AG09309 (cell line): ENCODE results near the gene PRRT2.
"Not testable (repeated sequence)": the region's sequence is repeated elsewhere in the genome, so short reads cannot be mapped to it uniquely, and the experiment has no call there.

ENCODE experiments used
- DNase-seq: peaks from one replicate; pipeline ENCODE4 v3.0.0-alpha.2; 2010; ENCODE audit warnings: low read depth
- H3K4me3 ChIP-seq: 2 replicates; pipeline ENCODE4 v1.5.1; 2011; ENCODE audit warnings: mild to moderate bottlenecking, low read depth, low read length, moderate library complexity; ENCODE audit not compliant: control insufficient read depth
- TF ChIP-seq, protein P1 (sequence below): IDR thresholded peaks from 2 replicates; pipeline ENCODE4 v1.5.1; 2011; ENCODE audit warnings: mild to moderate bottlenecking, low read depth, low read length, inconsistent platforms; ENCODE audit not compliant: insufficient read depth, control insufficient read depth; ENCODE audit errors: missing control alignments

The PRRT2 gene

DNA sequence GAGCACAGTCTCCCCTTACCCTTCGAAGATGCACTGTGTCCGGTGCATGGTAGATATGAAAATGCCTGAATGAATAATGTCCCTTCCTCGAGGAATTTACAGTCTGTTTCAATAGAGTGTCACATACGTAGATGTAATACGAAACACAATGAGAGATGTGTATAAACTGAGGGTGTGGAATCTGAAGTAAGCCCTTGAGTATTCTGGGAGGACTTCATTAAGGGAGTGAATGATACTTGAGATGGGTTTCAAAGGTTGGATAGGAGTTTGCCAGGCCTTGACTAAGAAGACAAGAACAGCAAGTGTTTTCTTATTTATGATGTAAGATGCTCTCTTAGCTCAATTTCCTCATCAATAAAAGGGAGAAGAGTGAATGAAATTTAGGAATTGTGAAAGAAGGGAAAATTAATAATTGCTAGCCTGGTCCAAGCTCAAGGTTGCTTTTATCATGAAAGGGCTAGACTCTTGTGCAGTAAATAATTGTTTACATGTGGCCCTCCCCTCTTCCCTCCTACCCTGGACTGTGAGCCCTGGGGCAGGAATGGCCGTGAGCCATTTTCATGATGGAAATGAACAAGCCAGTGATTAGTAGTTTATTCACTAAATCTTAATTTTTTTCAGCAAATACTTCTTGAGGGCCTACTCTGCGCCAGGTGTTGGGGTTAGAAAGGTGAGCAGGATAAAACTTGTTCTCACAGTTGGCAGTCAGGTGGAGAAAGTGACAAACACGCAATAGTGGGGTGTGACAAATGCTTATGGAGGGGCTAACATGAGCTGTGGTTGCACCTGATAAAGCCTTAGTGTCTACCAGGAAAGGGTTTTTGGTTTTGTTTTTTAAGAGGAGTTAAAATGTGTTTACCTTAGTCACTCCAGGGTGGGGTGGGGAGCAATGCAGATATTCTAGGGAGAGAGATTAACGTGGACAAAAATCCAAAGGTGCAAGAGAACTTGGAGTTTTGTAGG lies 19.9 kb upstream of the PRRT2 start:
- peak overlapping the region; percentile 72 for H3K4me3 ChIP-seq
- DNase-seq, result no peak
- TF ChIP-seq, protein P1, sequence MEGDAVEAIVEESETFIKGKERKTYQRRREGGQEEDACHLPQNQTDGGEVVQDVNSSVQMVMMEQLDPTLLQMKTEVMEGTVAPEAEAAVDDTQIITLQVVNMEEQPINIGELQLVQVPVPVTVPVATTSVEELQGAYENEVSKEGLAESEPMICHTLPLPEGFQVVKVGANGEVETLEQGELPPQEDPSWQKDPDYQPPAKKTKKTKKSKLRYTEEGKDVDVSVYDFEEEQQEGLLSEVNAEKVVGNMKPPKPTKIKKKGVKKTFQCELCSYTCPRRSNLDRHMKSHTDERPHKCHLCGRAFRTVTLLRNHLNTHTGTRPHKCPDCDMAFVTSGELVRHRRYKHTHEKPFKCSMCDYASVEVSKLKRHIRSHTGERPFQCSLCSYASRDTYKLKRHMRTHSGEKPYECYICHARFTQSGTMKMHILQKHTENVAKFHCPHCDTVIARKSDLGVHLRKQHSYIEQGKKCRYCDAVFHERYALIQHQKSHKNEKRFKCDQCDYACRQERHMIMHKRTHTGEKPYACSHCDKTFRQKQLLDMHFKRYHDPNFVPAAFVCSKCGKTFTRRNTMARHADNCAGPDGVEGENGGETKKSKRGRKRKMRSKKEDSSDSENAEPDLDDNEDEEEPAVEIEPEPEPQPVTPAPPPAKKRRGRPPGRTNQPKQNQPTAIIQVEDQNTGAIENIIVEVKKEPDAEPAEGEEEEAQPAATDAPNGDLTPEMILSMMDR, result no peak

DNA sequence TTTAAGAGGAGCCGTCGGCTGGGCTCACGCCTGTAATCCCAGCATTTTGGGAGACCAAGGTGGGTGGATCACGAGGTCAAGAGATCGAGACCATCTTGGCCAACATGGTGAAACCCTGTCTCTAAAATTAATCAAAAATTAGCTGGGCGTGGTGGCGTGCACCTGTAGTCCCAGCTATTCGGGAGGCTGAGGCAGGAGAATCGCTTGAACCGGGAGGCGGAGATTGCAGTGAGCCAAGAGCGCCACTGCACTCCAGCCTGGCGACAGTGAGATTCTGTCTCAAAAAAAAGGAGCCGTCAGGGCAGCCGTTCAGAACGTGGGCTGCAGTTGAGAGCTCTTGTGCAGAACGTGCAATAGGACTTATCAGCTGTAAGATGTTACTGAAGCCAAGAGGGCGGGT lies 18.8 kb upstream of the PRRT2 start:
- H3K4me3 ChIP-seq, DNase-seq: not testable (repeated sequence)

DNA sequence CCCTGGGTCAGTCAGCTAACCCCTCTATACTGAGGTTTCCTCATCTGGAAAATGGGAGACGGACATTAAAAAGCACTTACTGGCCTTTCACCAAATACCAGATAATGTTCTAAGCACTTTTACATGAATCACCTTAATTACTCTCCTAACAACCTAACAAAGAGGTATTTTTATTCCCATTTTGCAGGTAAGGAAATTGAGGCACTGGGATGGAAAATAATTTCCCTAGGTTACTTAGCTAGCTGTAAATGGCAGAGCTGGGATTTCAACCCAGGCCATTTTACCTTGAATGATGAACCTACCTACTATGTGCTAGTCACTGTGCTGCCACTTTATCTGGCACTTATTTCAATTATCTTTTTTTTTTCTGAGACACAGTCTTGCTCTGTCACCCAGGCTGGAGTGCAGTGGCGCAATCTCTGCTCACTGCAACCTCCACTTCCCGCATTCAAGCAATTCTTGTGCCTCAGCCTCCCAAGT lies 17.7 kb upstream of the PRRT2 start:
- H3K4me3 ChIP-seq, result no peak overlapping the region
- no peak for DNase-seq
- TF ChIP-seq, protein P1, result no peak

DNA sequence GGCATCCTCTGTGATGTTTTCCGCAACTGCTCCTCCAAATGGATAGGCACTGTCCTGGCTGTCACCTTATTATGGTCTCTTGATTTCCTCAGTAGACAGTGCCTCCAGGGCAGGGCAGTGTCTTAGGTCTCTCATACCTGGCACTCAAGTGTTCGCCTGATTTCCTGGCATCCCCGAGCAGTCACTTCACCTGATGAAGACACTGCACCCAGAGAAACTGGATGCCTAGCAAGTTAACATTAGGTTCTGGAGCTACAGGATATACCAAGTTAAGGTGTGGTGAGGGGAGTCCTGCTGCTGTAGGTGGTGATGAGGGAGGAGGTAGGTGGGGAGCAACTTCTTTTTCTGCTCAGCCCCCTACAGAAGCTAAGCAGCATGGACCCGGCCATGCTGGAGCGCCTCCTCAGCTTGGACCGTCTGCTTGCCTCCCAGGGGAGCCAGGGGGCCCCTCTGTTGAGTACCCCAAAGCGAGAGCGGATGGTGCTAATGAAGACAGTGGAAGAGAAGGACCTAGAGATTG lies 9.5 kb upstream of the PRRT2 start:
- DNase-seq, result no peak
- TF ChIP-seq, protein P1, result no peak
- no peak overlapping the region for H3K4me3 ChIP-seq

DNA sequence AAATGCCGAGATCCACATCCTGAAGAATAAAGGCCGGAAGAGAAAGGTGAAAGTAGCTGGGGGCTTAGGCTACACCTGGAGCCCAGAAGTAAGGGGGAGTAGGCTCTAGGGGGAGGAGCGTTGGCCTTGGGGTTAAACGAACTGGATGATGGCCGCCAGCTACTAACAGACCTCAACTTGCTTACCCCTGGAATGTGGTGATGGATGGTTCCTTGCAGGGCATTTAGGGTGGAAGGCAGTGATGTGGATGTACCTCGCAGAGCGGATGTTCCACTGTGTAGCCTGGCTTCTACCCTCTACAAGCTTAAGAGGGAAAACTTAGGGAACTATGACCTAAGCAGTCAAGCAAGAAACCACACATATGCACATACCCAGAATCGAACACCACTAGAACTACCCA lies 8.0 kb upstream of the PRRT2 start:
- TF ChIP-seq, protein P1, result no peak
- DNase-seq, result no peak
- H3K4me3 ChIP-seq, result no peak overlapping the region

DNA sequence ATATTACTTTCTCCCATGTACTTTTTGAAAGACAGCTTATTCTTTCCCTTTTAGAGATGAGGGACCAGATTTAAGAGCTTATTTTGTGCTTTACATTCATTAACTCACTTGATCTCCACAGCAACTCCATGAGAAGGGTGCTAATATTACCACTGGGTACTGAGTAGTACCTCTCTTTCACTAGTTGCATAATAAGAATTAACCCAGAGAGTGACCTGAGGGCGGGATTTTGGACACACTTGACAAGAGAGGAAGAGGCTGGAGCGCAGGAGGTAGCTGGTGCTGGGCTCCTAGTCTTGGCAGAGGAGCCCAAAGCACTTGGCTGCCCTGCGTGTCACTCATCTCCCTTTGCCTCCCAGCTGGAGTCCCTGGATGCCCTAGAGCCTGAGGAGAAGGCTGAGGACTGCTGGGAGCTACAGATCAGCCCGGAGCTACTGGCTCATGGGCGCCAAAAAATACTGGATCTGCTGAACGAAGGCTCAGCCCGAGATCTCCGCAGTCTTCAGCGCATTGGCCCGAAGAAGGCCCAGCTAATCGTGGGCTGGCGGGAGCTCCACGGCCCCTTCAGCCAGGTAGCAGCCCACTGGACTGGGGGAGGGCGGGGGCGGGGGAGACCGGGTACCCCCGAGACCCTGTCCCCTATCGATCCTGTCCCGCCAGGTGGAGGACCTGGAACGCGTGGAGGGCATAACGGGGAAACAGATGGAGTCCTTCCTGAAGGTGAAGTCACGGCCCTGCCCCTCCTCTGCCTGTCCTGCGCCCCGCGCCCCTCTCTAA lies 7.3 kb upstream of the PRRT2 start:
- H3K4me3 ChIP-seq, result peak overlapping the region; percentile 52
- no peak for DNase-seq
- TF ChIP-seq, protein P1, result no peak
